Tibial nerve (tissue), 3 donors: ENCODE data around the gene LRRC28.

Source experiments
- POLR2A ChIP-seq, 2 donors: fragments of 450-650 bp; IDR thresholded peaks; one replicate each; pipeline ENCODE4 v1.6.1; 2017; ENCODE audit warnings: antibody characterized with exemption in 2 of 2, mild to moderate bottlenecking in 2 of 2, moderate library complexity in 2 of 2
- TF ChIP-seq, protein P1 (sequence below), 5 experiments: fragments of 200-600 bp in 3 of 5; fragments of 450-650 bp in 2 of 5; sonication (generic) in 3 of 5; IDR thresholded peaks; one replicate each; pipeline ENCODE4 v1.5.1; 2016 to 2019; ENCODE audit warnings: antibody characterized with exemption in 5 of 5, mild to moderate bottlenecking in 3 of 5, moderate library complexity in 2 of 5

GRCh38 chr15:99267957-99268356 lies 16.7 kb downstream of the LRRC28 start:
- TF ChIP-seq, protein P1, sequence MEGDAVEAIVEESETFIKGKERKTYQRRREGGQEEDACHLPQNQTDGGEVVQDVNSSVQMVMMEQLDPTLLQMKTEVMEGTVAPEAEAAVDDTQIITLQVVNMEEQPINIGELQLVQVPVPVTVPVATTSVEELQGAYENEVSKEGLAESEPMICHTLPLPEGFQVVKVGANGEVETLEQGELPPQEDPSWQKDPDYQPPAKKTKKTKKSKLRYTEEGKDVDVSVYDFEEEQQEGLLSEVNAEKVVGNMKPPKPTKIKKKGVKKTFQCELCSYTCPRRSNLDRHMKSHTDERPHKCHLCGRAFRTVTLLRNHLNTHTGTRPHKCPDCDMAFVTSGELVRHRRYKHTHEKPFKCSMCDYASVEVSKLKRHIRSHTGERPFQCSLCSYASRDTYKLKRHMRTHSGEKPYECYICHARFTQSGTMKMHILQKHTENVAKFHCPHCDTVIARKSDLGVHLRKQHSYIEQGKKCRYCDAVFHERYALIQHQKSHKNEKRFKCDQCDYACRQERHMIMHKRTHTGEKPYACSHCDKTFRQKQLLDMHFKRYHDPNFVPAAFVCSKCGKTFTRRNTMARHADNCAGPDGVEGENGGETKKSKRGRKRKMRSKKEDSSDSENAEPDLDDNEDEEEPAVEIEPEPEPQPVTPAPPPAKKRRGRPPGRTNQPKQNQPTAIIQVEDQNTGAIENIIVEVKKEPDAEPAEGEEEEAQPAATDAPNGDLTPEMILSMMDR (IDR thresholded peaks at IDR 0.05) = no peak
- TF ChIP-seq POLR2A (IDR thresholded peaks at IDR 0.05) = no peak
